ENCODE measurements around the gene RHBDD3.

Gene RHBDD3

GRCh38 chr22:29305836-29306174 is 38.0 kb upstream of the RHBDD3 start:
- no peak for DNase-seq (ENCODE audit: low read depth, low spot score)
- no peak for TF ChIP-seq CTCF (IDR thresholded peaks at IDR 0.05; ENCODE audit: low read depth, low read length)
- no peak overlapping the region for H3K4me3 ChIP-seq (ENCODE audit: low read depth, low read length)
- in situ Hi-C loops (cut with HindIII; ENCODE audit: low sequenced_read_pairs), result no loop called here

GRCh38 chr22:29302681-29303465 is 35.1 kb upstream of the RHBDD3 start:
- DNase-seq (ENCODE audit: low read depth, low spot score), result no peak

GRCh38 chr22:29302402-29302680 is 34.6 kb upstream of the RHBDD3 start:
- no peak overlapping the region for H3K4me3 ChIP-seq (ENCODE audit: low read depth, low read length)
- in situ Hi-C loops (cut with HindIII; ENCODE audit: low sequenced_read_pairs), result no loop called here
- DNase-seq (ENCODE audit: low read depth, low spot score), result no peak
- no peak for TF ChIP-seq CTCF (IDR thresholded peaks at IDR 0.05; ENCODE audit: low read depth, low read length)

More at GRCh38 chr22:29302681-29303465, 35.1 kb upstream of the RHBDD3 start:
- in situ Hi-C loops (cut with HindIII; ENCODE audit: low sequenced_read_pairs), result no loop called here
- no peak overlapping the region for H3K4me3 ChIP-seq (ENCODE audit: low read depth, low read length)
- TF ChIP-seq CTCF (IDR thresholded peaks at IDR 0.05; ENCODE audit: low read depth, low read length), result no peak

GRCh38 chr22:29301716-29302401 is 34.1 kb upstream of the RHBDD3 start:
- in situ Hi-C loops (cut with HindIII; ENCODE audit: low sequenced_read_pairs), result no loop called here
- no peak for TF ChIP-seq CTCF (IDR thresholded peaks at IDR 0.05; ENCODE audit: low read depth, low read length)
- no peak for DNase-seq (ENCODE audit: low read depth, low spot score)
- H3K4me3 ChIP-seq (ENCODE audit: low read depth, low read length), result no peak overlapping the region

GRCh38 chr22:29300807-29301601 is 33.2 kb upstream of the RHBDD3 start:
- in situ Hi-C loops (cut with HindIII; ENCODE audit: low sequenced_read_pairs), result no loop called here
- DNase-seq (ENCODE audit: low read depth, low spot score), result no peak
- no peak overlapping the region for H3K4me3 ChIP-seq (ENCODE audit: low read depth, low read length)
- TF ChIP-seq CTCF (IDR thresholded peaks at IDR 0.05; ENCODE audit: low read depth, low read length), result no peak

GRCh38 chr22:29300467-29300806 is 32.7 kb upstream of the RHBDD3 start:
- no peak overlapping the region for H3K4me3 ChIP-seq (ENCODE audit: low read depth, low read length)
- DNase-seq (ENCODE audit: low read depth, low spot score), result no peak
- in situ Hi-C loops (cut with HindIII; ENCODE audit: low sequenced_read_pairs), result no loop called here
- no peak for TF ChIP-seq CTCF (IDR thresholded peaks at IDR 0.05; ENCODE audit: low read depth, low read length)
